D721Med (cell line): ENCODE measurements around the gene CYP2D6.

Source experiments
- DNase-seq: peaks from one replicate; pipeline ENCODE4 v3.0.0; 2011; ENCODE audit warnings: low spot score; ENCODE audit not compliant: insufficient read length
- FAIRE-seq: peaks from 2 replicates; lab custom pipeline; 2011; peaks lifted over from hg19 to GRCh38; lab: Jason Lieb, UNC
- TF ChIP-seq, protein P1 (sequence below): IDR thresholded peaks from 2 replicates; pipeline ENCODE4 v1.5.1; 2012; ENCODE audit warnings: mild to moderate bottlenecking, control low read depth; ENCODE audit not compliant: insufficient read depth; ENCODE audit errors: missing control alignments

Gene CYP2D6

DNA sequence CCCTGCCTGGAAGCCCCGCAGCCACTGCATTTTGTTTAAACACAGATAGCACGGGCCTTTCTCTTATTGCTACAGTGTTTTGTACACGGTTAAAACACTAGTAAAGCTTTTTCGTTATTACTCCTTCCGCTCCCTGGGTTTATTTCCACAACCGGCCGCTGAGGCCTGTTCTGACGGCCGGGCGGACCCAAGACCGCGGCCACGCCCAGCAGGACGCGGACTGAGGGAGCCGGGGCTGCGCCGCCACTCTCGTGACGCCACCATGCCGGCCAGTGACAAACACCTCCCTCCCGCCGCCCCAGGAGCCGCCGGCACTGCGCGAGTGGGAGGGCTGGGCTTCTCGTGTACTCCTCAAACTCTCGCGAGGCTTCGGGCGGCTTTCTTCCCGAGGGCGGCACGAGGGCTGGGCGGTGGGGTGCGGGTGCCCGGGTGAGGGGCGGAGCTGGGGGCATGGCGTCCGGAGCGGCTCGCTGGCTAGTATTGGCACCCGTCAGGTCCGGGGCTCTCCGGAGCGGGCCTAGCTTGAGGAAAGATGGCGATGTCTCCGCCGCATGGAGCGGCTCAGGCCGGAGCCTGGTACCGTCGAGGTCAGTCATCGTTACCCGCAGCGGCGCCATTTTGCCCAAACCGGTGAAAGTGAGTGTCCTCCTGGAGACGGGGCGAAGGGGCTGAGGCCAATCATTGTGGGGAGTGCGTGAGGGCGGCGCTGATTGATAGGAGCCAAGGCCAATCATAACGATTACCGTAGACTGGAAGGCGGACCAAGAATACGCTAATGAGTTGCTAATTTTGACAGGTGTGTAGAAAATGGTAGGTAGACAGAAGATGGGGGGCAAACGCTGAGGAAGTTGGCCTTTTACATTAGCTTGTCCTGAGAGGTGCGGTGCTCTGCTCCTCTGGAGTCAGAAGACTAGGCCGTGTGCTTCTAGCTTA lies 51.0 kb downstream of the CYP2D6 start, which contains the start of gene SMDT1:
SMDT1 (plus strand) TSS at position 382 of the 933 bp plus-strand sequence; CDS start at position 451, 69 bp downstream.
- DNase-seq = peak; percentile 80
- no peak for FAIRE-seq
- TF ChIP-seq, protein P1, sequence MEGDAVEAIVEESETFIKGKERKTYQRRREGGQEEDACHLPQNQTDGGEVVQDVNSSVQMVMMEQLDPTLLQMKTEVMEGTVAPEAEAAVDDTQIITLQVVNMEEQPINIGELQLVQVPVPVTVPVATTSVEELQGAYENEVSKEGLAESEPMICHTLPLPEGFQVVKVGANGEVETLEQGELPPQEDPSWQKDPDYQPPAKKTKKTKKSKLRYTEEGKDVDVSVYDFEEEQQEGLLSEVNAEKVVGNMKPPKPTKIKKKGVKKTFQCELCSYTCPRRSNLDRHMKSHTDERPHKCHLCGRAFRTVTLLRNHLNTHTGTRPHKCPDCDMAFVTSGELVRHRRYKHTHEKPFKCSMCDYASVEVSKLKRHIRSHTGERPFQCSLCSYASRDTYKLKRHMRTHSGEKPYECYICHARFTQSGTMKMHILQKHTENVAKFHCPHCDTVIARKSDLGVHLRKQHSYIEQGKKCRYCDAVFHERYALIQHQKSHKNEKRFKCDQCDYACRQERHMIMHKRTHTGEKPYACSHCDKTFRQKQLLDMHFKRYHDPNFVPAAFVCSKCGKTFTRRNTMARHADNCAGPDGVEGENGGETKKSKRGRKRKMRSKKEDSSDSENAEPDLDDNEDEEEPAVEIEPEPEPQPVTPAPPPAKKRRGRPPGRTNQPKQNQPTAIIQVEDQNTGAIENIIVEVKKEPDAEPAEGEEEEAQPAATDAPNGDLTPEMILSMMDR = no peak

DNA sequence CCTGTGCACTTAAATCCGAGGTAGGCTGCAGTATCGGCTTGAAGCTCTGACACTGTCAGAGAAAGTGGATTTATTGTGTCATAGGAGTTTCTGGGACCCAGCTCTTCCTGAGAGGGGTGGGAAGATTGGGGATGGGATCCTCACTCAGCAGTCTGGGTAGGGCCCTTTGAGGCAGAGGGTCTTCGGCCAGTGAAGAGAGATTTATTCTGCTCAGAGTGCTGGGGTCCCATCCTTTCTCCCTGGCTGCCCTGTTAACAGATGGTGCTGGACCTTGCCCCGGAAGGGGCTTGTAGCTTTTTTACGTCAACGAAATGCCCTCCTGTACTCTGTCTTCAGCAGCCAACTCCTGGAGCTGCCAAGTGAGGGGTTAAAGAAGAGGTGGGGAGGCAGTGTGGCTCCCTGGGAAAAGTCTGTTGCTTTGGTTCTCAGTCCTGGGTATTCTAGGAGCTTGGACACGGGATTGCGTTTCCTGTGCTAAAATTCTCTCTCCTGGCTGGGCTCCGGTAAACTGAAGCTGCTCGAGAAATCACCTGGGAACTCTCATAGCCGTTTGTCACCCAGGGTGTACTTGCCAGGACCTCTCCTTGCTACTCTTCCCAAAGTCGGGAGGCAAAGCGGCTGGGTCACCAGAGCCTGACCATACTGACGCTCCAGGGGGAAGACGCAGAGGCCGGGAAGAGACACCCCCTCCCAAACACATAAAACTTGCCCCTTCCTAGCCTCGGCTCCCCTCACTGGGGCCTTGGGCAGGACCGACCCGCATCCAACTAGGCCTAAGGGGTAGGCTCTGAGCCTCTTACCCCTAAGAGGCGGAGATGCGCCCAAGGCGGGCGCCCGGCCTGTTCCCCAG lies 51.9 kb downstream of the CYP2D6 start:
- DNase-seq = no peak
- TF ChIP-seq, protein P1 = no peak
- FAIRE-seq = no peak

DNA sequence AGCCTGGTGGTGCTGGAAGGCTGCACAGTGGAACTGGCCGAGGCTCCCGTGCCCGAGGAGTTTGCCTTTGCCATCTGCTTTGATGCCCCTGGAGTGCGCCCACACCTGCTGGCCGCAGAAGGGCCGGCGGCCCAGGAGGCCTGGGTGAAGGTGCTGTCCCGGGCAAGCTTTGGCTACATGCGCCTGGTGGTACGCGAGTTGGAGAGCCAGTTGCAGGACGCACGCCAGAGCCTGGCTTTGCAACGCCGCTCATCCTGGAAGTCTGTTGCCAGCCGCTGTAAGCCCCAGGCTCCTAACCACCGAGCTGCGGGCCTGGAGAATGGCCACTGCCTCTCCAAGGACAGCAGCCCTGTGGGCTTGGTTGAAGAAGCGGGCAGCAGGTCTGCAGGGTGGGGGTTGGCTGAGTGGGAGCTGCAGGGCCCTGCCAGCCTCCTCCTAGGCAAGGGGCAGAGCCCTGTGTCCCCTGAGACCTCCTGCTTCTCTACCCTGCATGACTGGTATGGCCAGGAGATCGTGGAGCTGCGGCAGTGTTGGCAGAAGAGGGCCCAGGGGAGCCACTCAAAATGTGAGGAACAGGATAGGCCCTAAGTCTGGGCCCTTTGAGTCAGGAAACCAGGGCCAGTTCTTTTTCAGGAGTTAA lies 53.0 kb downstream of the CYP2D6 start:
- FAIRE-seq = no peak
- TF ChIP-seq, protein P1 = no peak
- DNase-seq = no peak

DNA sequence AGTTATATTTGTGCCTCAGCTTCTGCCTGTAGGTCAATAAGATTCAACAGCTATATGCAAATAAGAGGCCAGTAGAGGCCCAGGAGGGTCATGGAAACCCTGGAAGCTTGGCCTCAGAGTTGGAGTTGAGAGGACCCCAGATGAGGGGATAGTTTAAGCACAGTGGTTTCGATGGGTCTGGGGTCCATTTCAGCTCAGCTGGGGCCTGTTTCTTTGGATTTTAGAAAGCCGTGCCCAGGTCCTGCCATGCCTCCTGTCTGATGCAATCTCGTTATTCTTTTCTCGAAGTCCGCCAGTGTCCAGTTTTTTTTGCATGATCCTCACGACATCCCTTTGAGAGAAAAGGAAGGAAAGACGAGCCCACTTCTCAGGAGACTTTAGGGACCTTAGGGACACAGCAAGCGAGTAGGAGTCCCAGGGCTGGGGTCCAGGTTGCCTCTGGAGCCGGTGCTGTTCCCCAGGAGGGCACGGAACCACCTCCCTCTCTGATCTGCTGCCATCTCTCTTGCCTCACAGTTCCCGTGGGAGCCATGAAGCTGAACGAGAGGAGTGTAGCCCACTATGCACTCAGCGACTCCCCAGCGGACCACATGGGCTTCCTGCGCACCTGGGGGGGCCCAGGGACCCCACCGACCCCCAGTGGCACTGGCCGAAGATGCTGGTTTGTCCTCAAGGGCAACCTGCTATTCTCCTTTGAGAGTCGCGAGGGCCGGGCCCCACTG lies 53.7 kb downstream of the CYP2D6 start:
- DNase-seq (no peak), FAIRE-seq (no peak)
- TF ChIP-seq, protein P1 = no peak
